ENCODE results near the gene WDR17.

The WDR17 gene

GRCh38 chr4:176065435-176066291 lies at the start of gene WDR17:
Gene WDR17 (plus strand): TSS chr4:176065841. CDS start chr4:176111581, 45,740 bp downstream.
- DNase-seq = peak; percentile 83
- TF ChIP-seq POLR2A (IDR thresholded peaks at IDR 0.05; ENCODE audit: low read length) = no peak
- no peak for TF ChIP-seq GATA1 (IDR thresholded peaks at IDR 0.05; ENCODE audit: low read depth, low read length)

- no peak for DNase-seq
- TF ChIP-seq GATA1 (IDR thresholded peaks at IDR 0.05; ENCODE audit: low read depth, low read length) = no peak
- TF ChIP-seq POLR2A (IDR thresholded peaks at IDR 0.05; ENCODE audit: low read length) = no peak
These were observed 49.0 kb upstream of the WDR17 start for GRCh38 chr4:176016601-176017000.

DNA sequence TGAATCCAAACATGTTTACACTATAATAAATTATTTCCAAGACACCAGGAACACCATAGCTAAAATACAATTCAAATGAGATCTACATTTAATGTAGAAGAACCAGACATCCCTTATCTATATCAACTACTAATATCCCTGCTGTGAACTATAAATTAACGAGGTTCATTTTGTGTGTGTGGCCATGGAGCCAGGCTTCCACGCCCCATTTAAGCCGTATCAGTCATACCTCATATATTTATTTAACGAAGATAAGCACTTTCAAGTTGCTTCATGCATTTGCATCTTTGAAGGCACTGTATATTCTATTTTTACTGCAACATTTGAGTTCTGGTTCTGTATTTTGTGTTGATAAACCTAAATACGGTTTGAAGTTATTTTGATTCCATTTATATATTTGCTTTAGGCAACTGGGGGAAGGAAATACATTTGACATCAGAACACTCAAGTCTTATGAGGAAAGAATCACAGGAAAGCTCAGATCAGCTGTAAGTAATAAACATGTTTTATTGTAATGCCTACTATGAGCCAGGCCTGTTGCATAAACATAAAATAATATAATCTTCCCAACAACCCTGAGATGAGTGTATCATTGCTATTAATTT lies 45.1 kb upstream of the WDR17 start:
- no peak for DNase-seq
- TF ChIP-seq POLR2A (IDR thresholded peaks at IDR 0.05; ENCODE audit: low read length) = no peak
- TF ChIP-seq GATA1 (IDR thresholded peaks at IDR 0.05; ENCODE audit: low read depth, low read length) = no peak

DNA sequence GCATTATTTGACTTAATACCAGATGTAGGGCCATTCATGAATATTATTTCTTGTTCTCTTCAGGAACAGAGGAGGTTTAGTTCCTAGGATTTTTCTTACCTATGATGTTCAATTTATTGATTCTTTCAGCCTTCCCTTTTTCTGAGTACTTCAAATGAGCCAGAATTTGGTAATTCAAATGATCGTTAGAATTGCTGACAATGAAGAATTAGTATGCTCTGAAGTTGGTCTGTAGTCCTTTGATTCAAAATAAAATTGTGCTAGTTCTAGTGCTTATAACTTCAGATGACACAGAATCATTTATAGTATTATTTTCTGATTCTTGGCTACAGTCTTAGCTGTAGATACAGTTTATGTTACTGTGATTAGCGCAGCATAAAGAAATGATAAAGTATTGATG lies 35.2 kb upstream of the WDR17 start:
- no peak for DNase-seq
- no peak for TF ChIP-seq POLR2A (IDR thresholded peaks at IDR 0.05; ENCODE audit: low read length)
- TF ChIP-seq GATA1 (IDR thresholded peaks at IDR 0.05; ENCODE audit: low read depth, low read length) = no peak

DNA sequence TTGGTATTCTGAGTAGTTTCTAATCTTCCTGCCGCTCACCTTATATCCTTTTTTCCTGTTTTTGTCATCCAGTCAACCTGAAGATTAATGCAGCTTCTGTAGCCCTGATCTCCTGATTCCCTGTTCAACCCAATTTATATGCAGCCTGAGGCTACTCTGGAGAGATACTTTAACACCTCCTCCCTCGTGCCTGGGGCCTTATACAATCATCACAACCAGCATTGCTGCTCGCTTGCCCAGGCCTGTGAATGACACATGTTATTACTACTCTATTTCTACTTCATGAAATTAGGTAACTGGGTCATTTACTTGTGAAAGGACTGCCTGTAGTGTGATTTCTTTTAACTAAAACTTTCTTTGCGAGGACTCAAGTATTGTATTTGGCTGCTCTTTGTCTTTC lies 33.7 kb upstream of the WDR17 start:
- TF ChIP-seq POLR2A (IDR thresholded peaks at IDR 0.05; ENCODE audit: low read length) = no peak
- no peak for TF ChIP-seq GATA1 (IDR thresholded peaks at IDR 0.05; ENCODE audit: low read depth, low read length)
- DNase-seq = peak in 1 of 2 experiments; percentile 1

GRCh38 chr4:176032454-176032853 lies 33.2 kb upstream of the WDR17 start:
- TF ChIP-seq POLR2A (IDR thresholded peaks at IDR 0.05; ENCODE audit: low read length) = no peak
- TF ChIP-seq GATA1 (IDR thresholded peaks at IDR 0.05; ENCODE audit: low read depth, low read length) = no peak
- DNase-seq = no peak

- no peak for TF ChIP-seq POLR2A (IDR thresholded peaks at IDR 0.05; ENCODE audit: low read length)
- TF ChIP-seq GATA1 (IDR thresholded peaks at IDR 0.05; ENCODE audit: low read depth, low read length) = no peak
- peak; percentile 10 to 36 for DNase-seq
These were observed 31.1 kb upstream of the WDR17 start for GRCh38 chr4:176034499-176034898.

DNA sequence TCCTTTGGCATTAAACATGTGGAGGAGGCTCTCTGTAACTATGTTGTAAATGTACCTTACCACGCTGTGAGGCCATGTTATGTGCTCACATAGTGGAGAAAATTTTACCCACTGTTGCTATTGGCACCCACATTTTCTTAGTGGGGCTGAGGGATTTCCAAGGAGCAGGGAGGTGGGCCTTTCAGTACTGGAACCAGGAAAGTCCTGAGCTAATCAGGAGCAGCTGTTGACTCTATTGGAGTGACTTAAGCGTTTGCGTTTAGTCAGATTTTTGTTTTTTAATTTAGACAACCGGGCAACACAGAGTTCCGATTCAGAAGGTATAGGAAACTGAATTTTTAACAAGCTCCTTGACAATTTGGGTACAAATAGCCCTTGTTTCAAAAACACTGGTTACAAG lies 30.7 kb upstream of the WDR17 start:
- no peak for TF ChIP-seq GATA1 (IDR thresholded peaks at IDR 0.05; ENCODE audit: low read depth, low read length)
- TF ChIP-seq POLR2A (IDR thresholded peaks at IDR 0.05; ENCODE audit: low read length) = no peak
- no peak for DNase-seq

GRCh38 chr4:176036585-176037205 lies 28.9 kb upstream of the WDR17 start:
- no peak for DNase-seq
- TF ChIP-seq POLR2A (IDR thresholded peaks at IDR 0.05; ENCODE audit: low read length) (no peak), GATA1 (IDR thresholded peaks at IDR 0.05; ENCODE audit: low read depth, low read length) (no peak)

DNA sequence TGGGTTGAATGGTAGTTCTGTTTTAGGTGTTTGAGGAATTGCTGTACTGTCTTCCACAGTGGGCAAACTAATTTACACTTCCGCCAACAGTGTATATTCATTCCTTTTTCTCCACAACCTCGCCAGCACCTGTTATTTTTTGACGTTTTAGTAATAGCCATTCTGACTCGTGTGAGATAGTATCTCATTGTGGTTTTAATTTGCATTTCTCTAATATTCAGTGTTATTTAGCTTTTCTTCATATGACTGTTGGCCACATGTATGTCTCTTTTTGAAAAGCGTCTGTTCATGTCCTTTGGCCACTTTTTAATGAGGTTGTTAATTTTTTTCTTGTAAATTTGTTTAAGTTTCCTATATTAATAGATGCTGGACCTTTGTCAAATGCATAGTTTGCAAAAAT lies 26.9 kb upstream of the WDR17 start:
- TF ChIP-seq POLR2A (IDR thresholded peaks at IDR 0.05; ENCODE audit: low read length) = no peak
- no peak for TF ChIP-seq GATA1 (IDR thresholded peaks at IDR 0.05; ENCODE audit: low read depth, low read length)
- no peak for DNase-seq

DNA sequence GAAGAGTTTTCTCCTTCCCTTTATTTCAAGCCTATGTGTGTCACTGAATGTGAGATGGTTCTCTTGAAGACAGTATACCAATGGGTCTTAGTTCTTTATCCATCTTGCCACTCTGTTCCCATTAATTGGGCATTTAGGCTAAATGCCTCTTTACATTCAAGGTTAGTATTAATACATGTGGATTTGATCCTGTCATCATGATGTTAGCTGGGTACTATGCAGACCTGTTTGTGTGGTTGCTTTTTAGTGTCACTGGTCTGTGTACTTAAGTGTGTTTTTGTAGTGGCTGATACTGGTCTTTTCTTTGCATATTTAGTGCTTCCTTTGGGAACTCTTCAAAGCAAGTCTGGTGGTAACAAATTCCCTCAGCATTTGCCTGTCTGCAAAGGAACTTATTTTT lies 23.4 kb upstream of the WDR17 start:
- TF ChIP-seq GATA1 (IDR thresholded peaks at IDR 0.05; ENCODE audit: low read depth, low read length) = no peak
- no peak for TF ChIP-seq POLR2A (IDR thresholded peaks at IDR 0.05; ENCODE audit: low read length)
- no peak for DNase-seq

DNA sequence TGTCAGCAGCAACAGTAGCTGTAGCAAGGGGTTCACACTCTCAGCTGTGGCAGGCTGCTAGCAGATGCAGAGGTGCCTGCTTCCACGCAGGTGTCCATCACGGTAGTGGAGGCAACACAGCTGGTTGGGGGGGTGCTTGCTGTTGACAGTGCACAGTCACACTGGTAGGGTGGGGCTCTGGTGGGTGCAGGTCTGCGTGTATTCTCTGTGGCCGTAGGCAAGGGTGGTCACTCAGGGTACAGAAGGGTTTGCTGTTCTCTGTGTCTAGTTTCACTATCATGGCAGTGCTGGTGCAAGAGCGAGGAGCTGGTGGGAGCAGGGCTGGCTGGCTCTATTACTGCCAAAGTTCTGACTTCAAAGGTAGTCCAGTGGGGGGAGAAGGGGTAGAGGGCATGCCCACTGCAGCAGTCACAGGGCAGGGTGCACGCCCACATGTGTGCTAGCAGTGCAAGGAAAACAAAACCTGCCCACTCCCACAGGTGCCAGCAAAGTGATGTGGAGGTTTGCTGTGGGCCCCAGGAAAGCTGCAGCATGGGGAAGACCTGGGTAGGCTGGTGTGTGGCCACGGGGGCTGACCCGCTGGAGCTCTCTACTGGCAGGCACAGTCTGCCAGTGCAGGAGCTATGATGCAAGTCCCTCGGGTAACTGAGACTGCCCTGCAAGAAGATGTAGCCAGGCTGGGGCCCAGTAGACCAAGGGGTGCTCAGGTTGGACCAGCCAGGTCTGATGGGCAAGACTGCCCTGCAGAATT lies 21.6 kb upstream of the WDR17 start:
- TF ChIP-seq GATA1 (IDR thresholded peaks at IDR 0.05; ENCODE audit: low read depth, low read length) (no peak), POLR2A (IDR thresholded peaks at IDR 0.05; ENCODE audit: low read length) (no peak)

DNA sequence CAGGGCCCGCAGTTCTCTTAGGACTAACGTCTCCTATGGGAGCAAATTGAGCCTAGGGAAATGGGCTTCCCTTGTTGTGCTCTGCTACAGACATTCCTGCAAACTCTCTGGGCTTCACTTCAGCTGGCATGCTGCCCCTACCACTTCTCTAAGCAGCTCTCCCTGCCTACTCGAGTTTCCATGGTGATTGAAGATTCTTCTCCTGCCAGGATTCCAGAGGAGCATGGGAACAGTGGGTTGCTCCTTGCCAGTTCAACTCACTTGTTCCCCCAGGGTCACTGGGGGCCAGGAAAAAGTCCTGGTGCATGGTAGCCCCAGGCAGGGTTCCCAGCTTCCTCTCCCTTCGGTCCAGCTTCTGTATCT lies 21.1 kb upstream of the WDR17 start:
- DNase-seq = no peak
- TF ChIP-seq POLR2A (IDR thresholded peaks at IDR 0.05; ENCODE audit: low read length) = no peak
- TF ChIP-seq GATA1 (IDR thresholded peaks at IDR 0.05; ENCODE audit: low read depth, low read length) = no peak

More for the DNA sequence above, 21.6 kb upstream of the WDR17 start:
- DNase-seq = no peak

DNA sequence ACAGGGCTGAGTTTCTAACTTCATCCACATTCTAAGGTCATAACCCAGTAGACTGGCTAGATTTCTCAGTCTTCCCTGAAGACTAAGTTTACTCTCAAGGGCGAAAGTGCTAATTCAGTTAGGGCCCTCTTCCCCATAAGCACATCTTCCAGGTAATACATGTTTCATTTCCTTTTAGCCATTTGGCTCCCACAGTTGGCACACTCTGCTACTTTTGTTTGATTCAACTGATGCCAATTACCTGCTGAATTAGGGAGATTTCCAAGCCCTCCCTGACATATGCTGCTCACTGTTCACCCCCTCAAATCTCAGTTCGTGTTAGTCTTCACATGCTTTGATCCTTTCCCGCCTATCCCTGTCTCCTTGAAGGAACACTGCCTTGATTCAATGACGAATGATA lies 17.0 kb upstream of the WDR17 start:
- no peak for DNase-seq
- TF ChIP-seq GATA1 (IDR thresholded peaks at IDR 0.05; ENCODE audit: low read depth, low read length) (no peak), POLR2A (IDR thresholded peaks at IDR 0.05; ENCODE audit: low read length) (no peak)

Measured in erythroblast (primary cell).